HepG2 (cell line): Measurements from ENCODE around the gene GSTA1. TPM values are rescaled to one million over a fixed set of nuclear protein-coding genes. Genes with fewer than 3 reads are reported as not detected.

ENCODE experiments used
- ATAC-seq: fragments of 200-7000 bp; cut with Tn5 transposase; 3 replicates; pipeline ENCODE4 v1.9.1; 2020; ENCODE audit warnings: mild to moderate bottlenecking, moderate library complexity
- BruUV-seq: library from RNA; stranded (reverse); fragments of 400-500 nt; replicated peaks from 2 replicates; lab custom pipeline; 2021; lab: Mats Ljungman, UMichigan
- CTCF ChIA-PET: fragments of 300-600 bp; formaldehyde crosslinking; extraction: SDS; loops from one replicate; lab custom pipeline; 2021; ENCODE audit warnings: low total read pairs, inconsistent platforms, low intra/inter-chr PET ratio; lab: Yijun Ruan, JAX
- POLR2A ChIA-PET: fragments of 350-600 bp; sonication (Branson Sonifier 250); formaldehyde crosslinking; loops from one replicate; lab custom pipeline; 2020; ENCODE audit warnings: antibody characterized with exemption, inconsistent platforms; lab: Yijun Ruan, JAX
- DNase-seq: peaks from one replicate; pipeline ENCODE4 v3.0.0-alpha.2; 2015; ENCODE audit warnings: low spot score
- FAIRE-seq: peaks from 3 replicates; lab custom pipeline; 2011; peaks lifted over from hg19 to GRCh38; lab: Jason Lieb, UNC
- H2AFZ ChIP-seq: one replicate; pipeline ENCODE4 v1.6.1; 2011; ENCODE audit warnings: low read length, inconsistent platforms
- H3K27ac ChIP-seq: fragments of 300-600 bp; 3 replicates; pipeline ENCODE4 v1.8.0; 2011; ENCODE audit warnings: mixed run types, mild to moderate bottlenecking, mixed read lengths, low read length, inconsistent platforms; ENCODE audit not compliant: insufficient read depth; ENCODE audit errors: extremely low read length
- H3K27me3 ChIP-seq, 2 experiments: fragments of 200-600 bp in 1 of 2; 2 replicates in 1 of 2; 3 replicates in 1 of 2; pipeline versions ENCODE4 v1.6.0 to v1.8.0; 2011; ENCODE audit warnings: low read length in 2 of 2, mild to moderate bottlenecking in 2 of 2, moderate library complexity in 2 of 2, inconsistent platforms in 1 of 2; ENCODE audit not compliant: insufficient read depth in 2 of 2, control insufficient read depth in 1 of 2
- H3K36me3 ChIP-seq, 2 experiments: fragments of 200-600 bp in 1 of 2; replicated peaks in 1 of 2; 2 replicates in 1 of 2; 3 replicates in 1 of 2; pipeline versions ENCODE4 v1.5.1 to v1.8.0; 2011; ENCODE audit warnings: low read length in 2 of 2, inconsistent platforms in 1 of 2; ENCODE audit not compliant: insufficient read depth in 2 of 2, control insufficient read depth in 1 of 2
- H3K4me1 ChIP-seq: 2 replicates; pipeline ENCODE4 v1.5.1; 2012; ENCODE audit warnings: low read length, inconsistent platforms; ENCODE audit not compliant: insufficient read depth
- H3K4me2 ChIP-seq: 2 replicates; pipeline ENCODE4 v1.6.0; 2011; ENCODE audit warnings: low read depth, low read length, inconsistent platforms
- H3K4me3 ChIP-seq, 3 experiments: fragments of 200-600 bp in 1 of 3; sonication (generic), shearing (Covaris generic) in 1 of 3; replicated peaks in 1 of 3; 2 replicates each; pipeline ENCODE4 v1.5.1; 2011 to 2016; ENCODE audit warnings: low read length in 3 of 3, inconsistent platforms in 2 of 3, low read depth in 2 of 3, mild to moderate bottlenecking in 2 of 3, control low read depth in 1 of 3, mixed read lengths in 1 of 3; ENCODE audit not compliant: insufficient read depth in 1 of 3
- H3K79me2 ChIP-seq: one replicate; pipeline ENCODE4 v1.6.1; 2011; ENCODE audit warnings: low read length, inconsistent platforms; ENCODE audit not compliant: insufficient read depth
- H3K9ac ChIP-seq: 2 replicates; pipeline ENCODE4 v1.6.0; 2011; ENCODE audit warnings: mild to moderate bottlenecking, low read depth, low read length, inconsistent platforms; ENCODE audit not compliant: insufficient read depth
- H3K9me3 ChIP-seq: 2 replicates; pipeline ENCODE4 v1.5.1; 2012; ENCODE audit warnings: mild to moderate bottlenecking, low read length
- H4K20me1 ChIP-seq: 2 replicates; pipeline ENCODE4 v1.6.0; 2011; ENCODE audit warnings: inconsistent platforms, mild to moderate bottlenecking, low read length, moderate library complexity; ENCODE audit not compliant: insufficient read depth
- AHDC1 ChIP-seq: sonication (generic); formaldehyde crosslinking; IDR thresholded peaks from 2 replicates; pipeline ENCODE4 v1.5.1; 2020; ENCODE audit warnings: mild to moderate bottlenecking, missing genetic modification reagents, borderline replicate concordance
- BRCA1 ChIP-seq: sonication (generic); formaldehyde crosslinking; IDR thresholded peaks from 2 replicates; pipeline ENCODE4 v1.4.0; 2020; ENCODE audit warnings: missing genetic modification reagents
- FLYWCH1 ChIP-seq: sonication (generic); formaldehyde crosslinking; IDR thresholded peaks from 2 replicates; pipeline ENCODE4 v1.8.1; 2023; ENCODE audit warnings: mild to moderate bottlenecking, missing genetic modification reagents
- KAT7 ChIP-seq: IDR thresholded peaks from 2 replicates; pipeline ENCODE4 v1.6.1; 2018; ENCODE audit warnings: borderline replicate concordance, missing compliant biosample characterization
- KDM3A ChIP-seq: IDR thresholded peaks from 2 replicates; pipeline ENCODE4 v1.6.1; 2018; ENCODE audit warnings: low read depth, missing compliant biosample characterization
- KLF11 ChIP-seq: IDR thresholded peaks from 2 replicates; pipeline ENCODE4 v1.6.1; 2016; ENCODE audit warnings: missing compliant biosample characterization
- MATR3 ChIP-seq: sonication (generic); formaldehyde crosslinking; IDR thresholded peaks from 2 replicates; pipeline ENCODE4 v1.4.0; 2020; ENCODE audit warnings: missing genetic modification reagents
- MTA3 ChIP-seq: sonication (generic); formaldehyde crosslinking; IDR thresholded peaks from 2 replicates; pipeline ENCODE4 v1.4.0; 2020; ENCODE audit warnings: missing genetic modification reagents
- MYPOP ChIP-seq: sonication (generic); formaldehyde crosslinking; IDR thresholded peaks from 2 replicates; pipeline ENCODE4 v1.8.1; 2023; ENCODE audit warnings: mild to moderate bottlenecking, moderate library complexity, missing genetic modification reagents
- NFIB ChIP-seq: sonication (generic); formaldehyde crosslinking; IDR thresholded peaks from 2 replicates; pipeline ENCODE4 v1.9.0; 2021; ENCODE audit warnings: missing genetic modification reagents, mild to moderate bottlenecking, borderline replicate concordance
- NFKBIZ ChIP-seq: IDR thresholded peaks from 2 replicates; pipeline ENCODE4 v1.6.1; 2018; ENCODE audit warnings: missing genetic modification reagents, missing compliant biosample characterization
- REPIN1 ChIP-seq: sonication (generic); formaldehyde crosslinking; IDR thresholded peaks from 2 replicates; pipeline ENCODE4 v1.8.0; 2022; ENCODE audit warnings: missing genetic modification reagents, low read depth, mild to moderate bottlenecking, borderline replicate concordance
- TCF12 ChIP-seq, 2 experiments: fragments of 450-650 bp in 1 of 2; sonication (generic) in 1 of 2; formaldehyde crosslinking in 1 of 2; IDR thresholded peaks; 2 replicates each; pipeline versions ENCODE4 v1.6.1 to v1.8.0; 2017 to 2022; ENCODE audit warnings: antibody characterized with exemption in 1 of 2, mild to moderate bottlenecking in 1 of 2, missing genetic modification reagents in 1 of 2, moderate library complexity in 1 of 2
- TEAD2 ChIP-seq: sonication (generic); formaldehyde crosslinking; IDR thresholded peaks from 2 replicates; pipeline ENCODE4 v1.9.0; 2021; ENCODE audit warnings: missing genetic modification reagents
- ZFP36 ChIP-seq: fragments of 150-350 bp; IDR thresholded peaks from 2 replicates; pipeline ENCODE4 v1.6.1; 2018; ENCODE audit warnings: borderline replicate concordance, low read length, low read depth; ENCODE audit not compliant: partially characterized antibody
- ZMYM4 ChIP-seq: sonication (generic); formaldehyde crosslinking; IDR thresholded peaks from 2 replicates; pipeline ENCODE4 v1.8.1; 2023; ENCODE audit warnings: mild to moderate bottlenecking, missing genetic modification reagents
- ZNF589 ChIP-seq: sonication (generic); formaldehyde crosslinking; conservative IDR thresholded peaks from 2 replicates; pipeline ENCODE4 v1.8.0; 2022; ENCODE audit warnings: mild to moderate bottlenecking, moderate library complexity, missing genetic modification reagents
- WGBS: methylation state at CpG from one replicate; pipeline ENCODE4 v1.1.6; 2017; ENCODE audit warnings: low lambda C conversion rate; 5-methylcytosine and 5-hydroxymethylcytosine counted together
- in situ Hi-C: cut with HindIII; loops from 2 replicates; pipeline ENCODE4 v1.10.0; 2017; ENCODE audit warnings: low pct_unique_long_range_greater_than_20kb; ENCODE audit not compliant: extremely low pct_ligation_motif_present
- intact Hi-C: fragments of 100-400 bp; cut with micrococcal nuclease; formaldehyde crosslinking; loops from one replicate; pipeline ENCODE4 v1.10.0; 2022; ENCODE audit not compliant: unreplicated experiment
- polyA plus RNA-seq, 8 experiments: library from polyadenylated mRNA; depleted of rRNA in 3 of 8; stranded (reverse) in 7 of 8; unstranded in 1 of 8; fragments of >200 nt; fragmentation: Illumina TruSeq in 4 of 8; extraction: Trizol in 4 of 8; gene quantifications; 2 replicates each; pipeline versions ENCODE4 v1.2.1 to v1.2.3, GENCODE V29; 2011 to 2016; ENCODE audit warnings: low read depth in 4 of 8, missing spikeins in 1 of 8, mixed read lengths in 1 of 8; ENCODE audit not compliant: insufficient read depth in 1 of 8
- total RNA-seq, 5 experiments: library from RNA; depleted of rRNA; stranded (reverse); fragments of >200 nt; fragmentation: Illumina TruSeq; extraction: Trizol; gene quantifications; 2 replicates each; pipeline ENCODE4 v1.2.3, GENCODE V29; 2016; ENCODE audit warnings: low read depth in 1 of 5

Gene GSTA1
- total and polyA plus RNA-seq, 2 of the 13 experiments (the other 11 are each of a cell fraction or from before 2014, with no cell fraction given): 6.2 to 282 TPM

DNA sequence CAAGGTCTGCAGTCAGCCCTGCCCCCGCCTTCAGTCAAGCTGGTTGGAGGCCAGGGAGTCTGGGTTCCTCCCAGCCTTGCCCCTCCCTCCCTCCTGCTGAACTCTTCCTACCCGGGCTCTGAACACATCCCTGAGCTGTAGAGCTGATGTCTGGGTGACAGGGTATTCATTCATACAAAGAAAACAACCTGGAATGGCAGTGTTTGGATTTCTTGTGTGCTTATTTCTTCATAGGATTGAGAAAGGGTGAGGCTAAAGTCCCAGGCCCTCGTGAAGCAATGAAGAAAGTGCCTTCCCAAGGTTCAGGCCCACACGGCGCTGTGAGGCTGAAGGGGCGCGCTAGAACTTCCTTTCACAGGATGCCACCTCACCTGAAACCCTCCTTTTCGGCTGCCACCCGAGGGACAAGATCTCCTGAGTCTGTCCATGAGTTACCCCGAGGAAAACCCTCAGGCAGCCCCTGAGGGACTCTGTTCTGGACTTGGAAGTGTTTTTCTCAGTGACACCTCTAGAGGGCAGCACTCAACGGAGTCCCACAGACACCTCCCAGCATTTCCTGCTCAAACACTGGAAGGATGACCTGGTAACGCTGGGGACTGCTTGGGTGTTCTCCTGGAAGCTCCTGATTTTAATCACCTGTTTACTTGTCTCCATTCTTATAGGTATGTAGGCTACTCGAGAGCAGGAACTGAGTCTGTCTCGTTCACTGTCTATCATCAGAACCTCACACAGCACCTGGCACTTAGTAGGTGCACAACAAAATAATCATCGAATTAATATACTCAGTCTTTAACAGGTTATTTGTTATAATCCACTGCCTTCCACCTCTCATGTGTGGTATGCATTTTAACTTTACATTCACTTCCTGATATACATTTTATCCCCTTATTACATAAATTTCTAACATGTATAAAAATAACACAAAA is 11.8 kb upstream of the GSTA1 start:
- intact Hi-C loops (loop anchor here (1.0 kb wide), 3 partner anchors 90 to 249 kb away; partner anchors contain the start of gene GSTA4), in situ Hi-C loops (no loop called here)
- FAIRE-seq (peak; percentile 63), ATAC-seq (peak; percentile 92), DNase-seq (peak; percentile 91)
- Histone ChIP-seq H2AFZ (peak overlapping the region; percentile 97), H4K20me1 (no peaks in the 10 kb centered on the region), H3K4me2 (peak overlapping the region; percentile 92), H3K36me3 (no peaks in the 10 kb centered on the region), H3K27me3 (no peaks in the 10 kb centered on the region), H3K9ac (peak overlapping the region; percentile 71), H3K79me2 (no peaks in the 10 kb centered on the region), H3K4me1 (peaks cover 34% of the 10 kb centered on the region), H3K9me3 (no peaks in the 10 kb centered on the region; the same call in 1 of the 2 replicates), H3K4me3 (peak overlapping the region; percentile 34 to 69 (median 41); a peak in 4 of 6 replicates), H3K27ac (peak overlapping the region; percentile 89)
- WGBS: 9% methylated on average over 13 of the region's 15 CpGs
- BruUV-seq: TSS peak; percentile 77
- POLR2A ChIA-PET: interaction anchor here (0.6 to 1.8 kb wide), 4 partner anchors 13 to 179 kb away, joined by 3 to 16 read pairs (median 6); partner anchors contain the start of gene GSTA4
- CTCF ChIA-PET: interaction anchor here (0.8 to 2.0 kb wide), 3 partner anchors 24 to 91 kb away, joined by 3 to 22 read pairs (median 6); no protein-coding TSS in a partner anchor
- TF ChIP-seq MATR3 (CRISPR knock-in tag) (no peak), AHDC1 (CRISPR knock-in tag) (peak; percentile 66; the same call in 1 of the 2 replicates), TEAD2 (no peak), KLF11 (no peak), MTA3 (no peak), REPIN1 (CRISPR knock-in tag) (peak; percentile 69), ZFP36 (no peak), FLYWCH1 (CRISPR knock-in tag) (no peak), KDM3A (no peak), NFIB (no peak), TCF12 (IDR thresholded peaks at IDR 0.05) (no peak), TCF12 (CRISPR knock-in tag; IDR thresholded peaks at IDR 0.05) (0 out of 2 replicates have a peak, but pooled peaks have one; percentile 68), BRCA1 (CRISPR knock-in tag) (no peak), MYPOP (CRISPR knock-in tag) (no peak), ZNF589 (CRISPR knock-in tag) (no peak), KAT7 (CRISPR knock-in tag) (peak; percentile 68; the same call in 1 of the 2 replicates), NFKBIZ (no peak), ZMYM4 (CRISPR knock-in tag) (peak; percentile 92)
